OCI-LY1 (cell line): ENCODE results near the gene PIGX.

ENCODE experiments used
- H2AFZ ChIP-seq: fragments of 200-600 bp; sonication (generic), shearing (Covaris generic); 2 replicates; pipeline ENCODE4 v1.6.0; 2014; ENCODE audit warnings: antibody characterized with exemption, mild to moderate bottlenecking, low read length
- H3F3A ChIP-seq: fragments of 200-600 bp; sonication (generic), shearing (Covaris generic); 2 replicates; pipeline ENCODE4 v1.6.0; 2014; ENCODE audit warnings: mild to moderate bottlenecking, antibody characterized with exemption, low read length, moderate library complexity; ENCODE audit not compliant: insufficient read depth
- H3K27ac ChIP-seq: fragments of 200-600 bp; sonication (generic); 2 replicates; pipeline ENCODE4 v1.5.1; 2014; ENCODE audit warnings: low read length, mixed run types, mild to moderate bottlenecking, low read depth; ENCODE audit not compliant: poor library complexity, severe bottlenecking
- H3K27me3 ChIP-seq: fragments of 200-600 bp; sonication (generic); 2 replicates; pipeline ENCODE4 v1.6.0; 2014; ENCODE audit warnings: antibody characterized with exemption, mild to moderate bottlenecking, low read length, moderate library complexity; ENCODE audit not compliant: insufficient read depth
- H3K36me3 ChIP-seq: fragments of 200-600 bp; sonication (generic); 2 replicates; pipeline ENCODE4 v1.6.1; 2014; ENCODE audit warnings: mild to moderate bottlenecking, antibody characterized with exemption, low read length, moderate library complexity, mixed read lengths; ENCODE audit not compliant: insufficient read depth
- H3K4me1 ChIP-seq: fragments of 200-600 bp; sonication (generic); 2 replicates; pipeline ENCODE4 v1.5.1; 2014; ENCODE audit warnings: mild to moderate bottlenecking, low read length, moderate library complexity; ENCODE audit not compliant: insufficient read depth, severe bottlenecking
- H3K4me2 ChIP-seq: fragments of 200-600 bp; sonication (generic), shearing (Covaris generic); 2 replicates; pipeline ENCODE4 v1.6.1; 2014; ENCODE audit warnings: low read length
- H3K4me3 ChIP-seq: fragments of 200-600 bp; sonication (generic); 2 replicates; pipeline ENCODE4 v1.5.1; 2014; ENCODE audit warnings: low read length, low read depth, mild to moderate bottlenecking, mixed read lengths; ENCODE audit not compliant: poor library complexity, severe bottlenecking
- H3K79me2 ChIP-seq: fragments of 200-600 bp; shearing (Covaris generic); 2 replicates; pipeline ENCODE4 v1.6.1; 2016; ENCODE audit warnings: mixed run types, low read length, mixed read lengths; ENCODE audit not compliant: insufficient read depth
- H3K9ac ChIP-seq: fragments of 200-600 bp; sonication (generic), shearing (Covaris generic); 2 replicates; pipeline ENCODE4 v1.6.1; 2014; ENCODE audit warnings: mild to moderate bottlenecking, low read length, mixed read lengths
- H3K9me2 ChIP-seq: fragments of 200-600 bp; sonication (generic), shearing (Covaris generic); 2 replicates; pipeline ENCODE4 v1.6.1; 2014; ENCODE audit warnings: low read depth, mild to moderate bottlenecking, low read length, mixed read lengths
- H3K9me3 ChIP-seq: fragments of 200-600 bp; shearing (Covaris generic); 2 replicates; pipeline ENCODE4 v1.6.1; 2014; ENCODE audit warnings: low read length, mixed read lengths
- H4K20me1 ChIP-seq: fragments of 200-600 bp; sonication (generic), shearing (Covaris generic); 2 replicates; pipeline ENCODE4 v1.6.0; 2016; ENCODE audit warnings: mild to moderate bottlenecking, low read length; ENCODE audit not compliant: insufficient read depth
- EZH2 ChIP-seq: fragments of 200-600 bp; sonication (generic), shearing (Covaris generic); IDR thresholded peaks from 2 replicates; pipeline ENCODE4 v1.8.0; 2017; ENCODE audit warnings: borderline replicate concordance, mixed run types, mild to moderate bottlenecking, antibody characterized with exemption, low read length, moderate library complexity, mixed read lengths
- TF ChIP-seq, protein P1 (sequence below): fragments of 200-600 bp; sonication (generic), shearing (Covaris generic); IDR thresholded peaks from 2 replicates; pipeline ENCODE4 v1.5.1; 2017; ENCODE audit warnings: mild to moderate bottlenecking, antibody characterized with exemption, low read length, moderate library complexity, mixed read lengths

PIGX gene

GRCh38 chr3:196711838-196712513 is at the start of gene PIGX, which contains the start of gene CEP19:
Gene PIGX (plus strand): TSS chr3:196712377.
Gene CEP19 (minus strand): TSS chr3:196712250. CDS start chr3:196708657, 3,593 bp downstream.
- peaks cover under 1% of the 10 kb centered on the region; the same call in 1 of the 2 replicates for H3K36me3 ChIP-seq
- peak within 1 kb of the TSS; percentile 78 for H3K9ac ChIP-seq
- no peaks in the 10 kb centered on the region for H4K20me1 ChIP-seq
- no peaks in the 10 kb centered on the region for H3F3A ChIP-seq
- H3K27me3 ChIP-seq: no peaks in the 10 kb centered on the region
- peak within 1 kb of the TSS; percentile 92 for H3K4me2 ChIP-seq
- no peaks in the 10 kb centered on the region for H3K9me2 ChIP-seq
- no peak for TF ChIP-seq EZH2
- TF ChIP-seq, protein P1, sequence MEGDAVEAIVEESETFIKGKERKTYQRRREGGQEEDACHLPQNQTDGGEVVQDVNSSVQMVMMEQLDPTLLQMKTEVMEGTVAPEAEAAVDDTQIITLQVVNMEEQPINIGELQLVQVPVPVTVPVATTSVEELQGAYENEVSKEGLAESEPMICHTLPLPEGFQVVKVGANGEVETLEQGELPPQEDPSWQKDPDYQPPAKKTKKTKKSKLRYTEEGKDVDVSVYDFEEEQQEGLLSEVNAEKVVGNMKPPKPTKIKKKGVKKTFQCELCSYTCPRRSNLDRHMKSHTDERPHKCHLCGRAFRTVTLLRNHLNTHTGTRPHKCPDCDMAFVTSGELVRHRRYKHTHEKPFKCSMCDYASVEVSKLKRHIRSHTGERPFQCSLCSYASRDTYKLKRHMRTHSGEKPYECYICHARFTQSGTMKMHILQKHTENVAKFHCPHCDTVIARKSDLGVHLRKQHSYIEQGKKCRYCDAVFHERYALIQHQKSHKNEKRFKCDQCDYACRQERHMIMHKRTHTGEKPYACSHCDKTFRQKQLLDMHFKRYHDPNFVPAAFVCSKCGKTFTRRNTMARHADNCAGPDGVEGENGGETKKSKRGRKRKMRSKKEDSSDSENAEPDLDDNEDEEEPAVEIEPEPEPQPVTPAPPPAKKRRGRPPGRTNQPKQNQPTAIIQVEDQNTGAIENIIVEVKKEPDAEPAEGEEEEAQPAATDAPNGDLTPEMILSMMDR: no peak
- peaks cover 30% of the 10 kb centered on the region for H3K4me1 ChIP-seq
- H2AFZ ChIP-seq: peak within 1 kb of the TSS; percentile 72; the same call in 1 of the 2 replicates
- peaks cover 6% of the 10 kb centered on the region; the same call in 1 of the 2 replicates for H3K79me2 ChIP-seq
- no peaks in the 10 kb centered on the region for H3K9me3 ChIP-seq
- H3K4me3 ChIP-seq: peak within 1 kb of the TSS; percentile 76
- peak within 1 kb of the TSS; percentile 70 for H3K27ac ChIP-seq

- H3K36me3 ChIP-seq: no peaks in the 10 kb centered on the region
- no peak overlapping the region for H3K9ac ChIP-seq
- TF ChIP-seq EZH2: no peak
- TF ChIP-seq, protein P1: no peak
- H3K4me3 ChIP-seq: no peak overlapping the region
- H3K4me2 ChIP-seq: no peak overlapping the region
- H4K20me1 ChIP-seq: no peaks in the 10 kb centered on the region
- H3K27ac ChIP-seq: no peak overlapping the region
- no peaks in the 10 kb centered on the region for H3F3A ChIP-seq
- H2AFZ ChIP-seq: no peak overlapping the region
- H3K27me3 ChIP-seq: peaks cover 18% of the 10 kb centered on the region
- no peaks in the 10 kb centered on the region for H3K79me2 ChIP-seq
- H3K4me1 ChIP-seq: no peaks in the 10 kb centered on the region
- no peaks in the 10 kb centered on the region for H3K9me2 ChIP-seq
- H3K9me3 ChIP-seq: no peaks in the 10 kb centered on the region
Observed at GRCh38 chr3:196662711-196663571, 49.2 kb upstream of the PIGX start.

GRCh38 chr3:196666001-196666867 is 45.9 kb upstream of the PIGX start:
- Histone ChIP-seq H3F3A (no peaks in the 10 kb centered on the region), H3K9ac (no peak overlapping the region), H3K4me1 (peaks cover 4% of the 10 kb centered on the region), H3K27me3 (peaks cover 12% of the 10 kb centered on the region), H3K79me2 (no peaks in the 10 kb centered on the region), H3K27ac (no peak overlapping the region), H2AFZ (no peak overlapping the region), H4K20me1 (no peaks in the 10 kb centered on the region), H3K9me2 (no peaks in the 10 kb centered on the region), H3K4me3 (no peak overlapping the region), H3K4me2 (no peak overlapping the region), H3K36me3 (no peaks in the 10 kb centered on the region), H3K9me3 (no peaks in the 10 kb centered on the region)
- no peak for TF ChIP-seq EZH2
- TF ChIP-seq, protein P1: no peak
